BLaER1 treated with 17β-estradiol and CSF1 and Interleukin-3, amounts not matched to agents 10 nM and 100 nM (cell line): ENCODE measurements around the gene TMEM222.
"Not testable (repeated sequence)": the region's sequence is repeated elsewhere in the genome, so short reads cannot be mapped to it uniquely, and the experiment has no call there.

Experiments used
- H3K27ac ChIP-seq, 11 experiments: shearing (Covaris generic); formaldehyde crosslinking; 2 replicates each; pipeline ENCODE4 v1.8.1; 2022
- H3K27me3 ChIP-seq, 11 experiments: shearing (Covaris generic); formaldehyde crosslinking; 2 replicates each; pipeline ENCODE4 v1.8.1; 2022
- H3K36me3 ChIP-seq, 11 experiments: shearing (Covaris generic); formaldehyde crosslinking; 2 replicates each; pipeline ENCODE4 v1.8.1; 2022
- H3K4me1 ChIP-seq, 10 experiments: shearing (Covaris generic); formaldehyde crosslinking; 2 replicates each; pipeline ENCODE4 v1.8.1; 2022
- H3K4me2 ChIP-seq, 11 experiments: shearing (Covaris generic); formaldehyde crosslinking; 2 replicates each; pipeline ENCODE4 v1.8.1; 2022
- H3K4me3 ChIP-seq, 10 experiments: shearing (Covaris generic); formaldehyde crosslinking; 2 replicates each; pipeline ENCODE4 v1.8.1; 2022
- H3K9ac ChIP-seq, 11 experiments: shearing (Covaris generic); formaldehyde crosslinking; 2 replicates each; pipeline ENCODE4 v1.8.1; 2022
- H3K9me3 ChIP-seq, 11 experiments: shearing (Covaris generic); formaldehyde crosslinking; replicated peaks in 1 of 11; 2 replicates each; pipeline ENCODE4 v1.8.1; 2022
- H4K20me1 ChIP-seq, 11 experiments: shearing (Covaris generic); formaldehyde crosslinking; 2 replicates each; pipeline ENCODE4 v1.8.1; 2022
- Cebpa-rat ChIP-seq, 11 experiments: shearing (Covaris generic); IDR thresholded peaks; 2 replicates each; pipeline ENCODE4 v1.8.1; 2022

The TMEM222 gene

GRCh38 chr1:27321813-27322568, at the start of gene TMEM222:
Gene TMEM222 (plus strand): TSS chr1:27322163. CDS start chr1:27322198, 35 bp downstream.
- Histone ChIP-seq H3K36me3 (peaks cover 18 to 35% (median 30%) of the 10 kb centered on the region in 11 experiments), H3K4me1 (peaks cover 23 to 50% (median 40%) of the 10 kb centered on the region in 10 experiments), H3K4me2 (peak within 1 kb of the TSS; percentile 79 to 98 (median 96)), H3K27me3 (no peaks in the 10 kb centered on the region), H4K20me1 (peaks cover 0 to 30% (median 12%) of the 10 kb centered on the region in 11 experiments; a peak in 12 of 22 replicates), H3K9ac (peak within 1 kb of the TSS; percentile 94 to 99 (median 97)), H3K4me3 (peak within 1 kb of the TSS; percentile 76 to 100 (median 92)), H3K9me3 (no peaks in the 10 kb centered on the region), H3K27ac (peak within 1 kb of the TSS; percentile 92 to 99 (median 96))
- TF ChIP-seq Cebpa-rat (IDR thresholded peaks at IDR 0.05) = peak in 10 of 11 experiments; percentile 43 to 95 (median 84); a peak in 18 of 22 replicates

- Histone ChIP-seq H3K9ac (no peak overlapping the region), H3K27ac (no peak overlapping the region), H3K4me2 (no peak overlapping the region), H4K20me1 (peaks cover 0 to 16% (median 0%) of the 10 kb centered on the region in 11 experiments; a peak in 2 of 22 replicates), H3K9me3 (peaks cover 15 to 24% (median 19%) of the 10 kb centered on the region in 11 experiments), H3K27me3 (no peaks in the 10 kb centered on the region), H3K4me1 (peaks cover 0 to 26% (median 7%) of the 10 kb centered on the region in 10 experiments; a peak in 11 of 20 replicates), H3K4me3 (no peak overlapping the region), H3K36me3 (peaks cover 22 to 77% (median 33%) of the 10 kb centered on the region in 11 experiments; a peak in 21 of 22 replicates)
- no peak for TF ChIP-seq Cebpa-rat (IDR thresholded peaks at IDR 0.05)
Observed at GRCh38 chr1:27274204-27274603, 47.8 kb upstream of the TMEM222 start.

- peaks cover 21 to 68% (median 29%) of the 10 kb centered on the region in 11 experiments; a peak in 21 of 22 replicates for H3K36me3 ChIP-seq
- H3K4me1 ChIP-seq = peaks cover 0 to 26% (median 7%) of the 10 kb centered on the region in 10 experiments; a peak in 11 of 20 replicates
- peak overlapping the region in 2 of 11 experiments; percentile 2 to 33; a peak in 2 of 22 replicates for H3K27ac ChIP-seq
- TF ChIP-seq Cebpa-rat (IDR thresholded peaks at IDR 0.05) = no peak
- H3K27me3 ChIP-seq = no peaks in the 10 kb centered on the region
- peaks cover 15 to 24% (median 19%) of the 10 kb centered on the region in 11 experiments for H3K9me3 ChIP-seq
- peak overlapping the region in 5 of 11 experiments; percentile 17 to 62 (median 47); a peak in 10 of 22 replicates for H3K4me2 ChIP-seq
- peaks cover 0 to 31% (median 0%) of the 10 kb centered on the region in 11 experiments; a peak in 2 of 22 replicates for H4K20me1 ChIP-seq
- no peak overlapping the region for H3K9ac ChIP-seq
- H3K4me3 ChIP-seq = no peak overlapping the region
Observed at GRCh38 chr1:27275696-27276095, 46.3 kb upstream of the TMEM222 start.

GRCh38 chr1:27284425-27285273, 37.3 kb upstream of the TMEM222 start:
- Histone ChIP-seq H3K27ac (no peak overlapping the region), H3K9ac (no peak overlapping the region), H3K36me3 (peaks cover 23 to 70% (median 38%) of the 10 kb centered on the region in 11 experiments), H3K4me3 (no peak overlapping the region), H4K20me1 (peaks cover 0 to 16% (median 0%) of the 10 kb centered on the region in 11 experiments; a peak in 2 of 22 replicates), H3K4me2 (no peak overlapping the region), H3K27me3 (no peaks in the 10 kb centered on the region), H3K9me3 (no peaks in the 10 kb centered on the region), H3K4me1 (peaks cover 0 to 7% (median 2%) of the 10 kb centered on the region in 10 experiments; a peak in 6 of 20 replicates)
- no peak for TF ChIP-seq Cebpa-rat (IDR thresholded peaks at IDR 0.05)

GRCh38 chr1:27285274-27285660, 36.7 kb upstream of the TMEM222 start:
- H3K27ac ChIP-seq = no peak overlapping the region
- H3K4me3 ChIP-seq = no peak overlapping the region
- no peaks in the 10 kb centered on the region for H3K27me3 ChIP-seq
- H3K9me3 ChIP-seq = no peaks in the 10 kb centered on the region
- no peak for TF ChIP-seq Cebpa-rat (IDR thresholded peaks at IDR 0.05)
- H3K4me1 ChIP-seq = peaks cover 0 to 7% (median 2%) of the 10 kb centered on the region in 10 experiments; a peak in 6 of 20 replicates
- H3K36me3 ChIP-seq = peaks cover 26 to 74% (median 42%) of the 10 kb centered on the region in 11 experiments
- H3K4me2 ChIP-seq = no peak overlapping the region
- H3K9ac ChIP-seq = no peak overlapping the region
- peaks cover 0 to 10% (median 0%) of the 10 kb centered on the region in 11 experiments; a peak in 1 of 22 replicates for H4K20me1 ChIP-seq

- not testable (repeated sequence) for H3K27ac ChIP-seq, H3K4me1 ChIP-seq, H3K27me3 ChIP-seq, H3K4me2 ChIP-seq, H3K9ac ChIP-seq, H3K4me3 ChIP-seq, H4K20me1 ChIP-seq, H3K9me3 ChIP-seq
- H3K36me3 ChIP-seq = peaks cover 31 to 79% (median 48%) of the 10 kb centered on the region in 11 experiments
Observed at GRCh38 chr1:27285821-27286220, 36.1 kb upstream of the TMEM222 start.

GRCh38 chr1:27289125-27289524, 32.8 kb upstream of the TMEM222 start:
- H3K36me3 ChIP-seq = peaks cover 43 to 80% (median 57%) of the 10 kb centered on the region in 11 experiments
- H3K9ac ChIP-seq, H3K4me2 ChIP-seq, H3K9me3 ChIP-seq, H3K27ac ChIP-seq, H3K4me1 ChIP-seq, H3K27me3 ChIP-seq, H3K4me3 ChIP-seq, H4K20me1 ChIP-seq: not testable (repeated sequence)

GRCh38 chr1:27290581-27290980, 31.4 kb upstream of the TMEM222 start:
- H3K4me3 ChIP-seq = no peak overlapping the region
- peaks cover 57 to 82% (median 68%) of the 10 kb centered on the region in 11 experiments for H3K36me3 ChIP-seq
- no peak overlapping the region for H3K9ac ChIP-seq
- H3K27ac ChIP-seq = no peak overlapping the region
- H3K4me1 ChIP-seq = peaks cover 0 to 6% (median 1%) of the 10 kb centered on the region in 10 experiments; a peak in 5 of 20 replicates
- no peak for TF ChIP-seq Cebpa-rat (IDR thresholded peaks at IDR 0.05)
- no peak overlapping the region for H3K4me2 ChIP-seq
- H4K20me1 ChIP-seq = no peaks in the 10 kb centered on the region
- no peaks in the 10 kb centered on the region for H3K9me3 ChIP-seq
- H3K27me3 ChIP-seq = no peaks in the 10 kb centered on the region

- H3K4me3 ChIP-seq = no peak overlapping the region
- H3K4me1 ChIP-seq = peaks cover 0 to 6% (median 3%) of the 10 kb centered on the region in 10 experiments; a peak in 6 of 20 replicates
- no peak overlapping the region for H3K27ac ChIP-seq
- H3K27me3 ChIP-seq = no peaks in the 10 kb centered on the region
- H3K36me3 ChIP-seq = peaks cover 57 to 81% (median 72%) of the 10 kb centered on the region in 11 experiments
- H3K4me2 ChIP-seq = no peak overlapping the region
- H4K20me1 ChIP-seq = no peaks in the 10 kb centered on the region
- H3K9ac ChIP-seq = no peak overlapping the region
- H3K9me3 ChIP-seq = no peaks in the 10 kb centered on the region
- TF ChIP-seq Cebpa-rat (IDR thresholded peaks at IDR 0.05) = no peak
Observed at GRCh38 chr1:27292106-27292505, 29.9 kb upstream of the TMEM222 start.
